Bone marrow (tissue), 2 donors: Measurements from ENCODE around the gene PPM1B.
"Not testable (repeated sequence)": the region's sequence is repeated elsewhere in the genome, so short reads cannot be mapped to it uniquely, and the experiment has no call there.

Source experiments
- DNase-seq, 2 donors: peaks; one replicate each; lab custom pipeline; 2025; lab: John Stamatoyannopoulos, UW

Gene PPM1B

GRCh38 chr2:44200759-44201158 is 32.1 kb downstream of the PPM1B start:
- DNase-seq, result no peak

GRCh38 chr2:44201648-44202165 is 33.0 kb downstream of the PPM1B start:
- DNase-seq, result no peak

GRCh38 chr2:44203542-44203941 is 34.9 kb downstream of the PPM1B start:
- DNase-seq, result no peak

GRCh38 chr2:44205169-44205568 is 36.5 kb downstream of the PPM1B start:
- no peak for DNase-seq

GRCh38 chr2:44207102-44207501 is 38.4 kb downstream of the PPM1B start:
- DNase-seq, result no peak

- DNase-seq, result not testable (repeated sequence)
Measured at GRCh38 chr2:44207648-44208047, 39.0 kb downstream of the PPM1B start.

- DNase-seq, result no peak
Measured at GRCh38 chr2:44210362-44210761, 41.7 kb downstream of the PPM1B start.

GRCh38 chr2:44211183-44211582 is 42.5 kb downstream of the PPM1B start:
- DNase-seq, result no peak

GRCh38 chr2:44212302-44212701 is 43.6 kb downstream of the PPM1B start:
- no peak for DNase-seq

GRCh38 chr2:44215827-44216226 is 47.2 kb downstream of the PPM1B start:
- no peak for DNase-seq

- DNase-seq, result no peak
Measured at GRCh38 chr2:44218771-44219170, 50.1 kb downstream of the PPM1B start.

- no peak for DNase-seq
Measured at GRCh38 chr2:44226753-44227152, 58.1 kb downstream of the PPM1B start.

GRCh38 chr2:44230378-44230777 is 61.7 kb downstream of the PPM1B start:
- DNase-seq, result no peak

GRCh38 chr2:44233450-44234128 is 64.9 kb downstream of the PPM1B start:
- no peak for DNase-seq

GRCh38 chr2:44237221-44237620 is 68.5 kb downstream of the PPM1B start:
- peak in 1 of 2 donors; percentile 2 for DNase-seq

- no peak for DNase-seq
Measured at GRCh38 chr2:44242904-44243303, 74.2 kb downstream of the PPM1B start.

GRCh38 chr2:44244135-44244871 is 75.6 kb downstream of the PPM1B start:
- peak in 1 of 2 donors; percentile 42 for DNase-seq

GRCh38 chr2:44245083-44245861 is 76.6 kb downstream of the PPM1B start:
- no peak for DNase-seq

GRCh38 chr2:44246436-44246835 is 77.8 kb downstream of the PPM1B start:
- DNase-seq, result no peak

GRCh38 chr2:44246840-44247369 is 78.2 kb downstream of the PPM1B start:
- no peak for DNase-seq

- DNase-seq, result no peak
Measured at GRCh38 chr2:44247924-44248323, 79.2 kb downstream of the PPM1B start.

- DNase-seq, result not testable (repeated sequence)
Measured at GRCh38 chr2:44249269-44249668, 80.6 kb downstream of the PPM1B start.
